HFFc6 (cell line): Measurements from ENCODE around the gene DIP2B. TPM values are rescaled to one million over a fixed set of nuclear protein-coding genes. Genes with fewer than 3 reads are reported as not detected.

Experiments used
- DNase-seq: peaks from one replicate; pipeline ENCODE4 v3.0.0-alpha.2; 2018
- H3K27ac Mint-ChIP-seq: 2 replicates; pipeline ENCODE4 v1.8.0; 2020; ENCODE audit warnings: mild to moderate bottlenecking, mixed read lengths
- H3K27me3 Mint-ChIP-seq: 2 replicates; pipeline ENCODE4 v1.8.0; 2021; ENCODE audit warnings: mild to moderate bottlenecking, moderate library complexity, mixed read lengths; ENCODE audit not compliant: insufficient read depth
- H3K36me3 Mint-ChIP-seq: 2 replicates; pipeline ENCODE4 v1.8.0; 2021; ENCODE audit warnings: low read depth, mixed read lengths
- H3K4me1 Mint-ChIP-seq: 2 replicates; pipeline ENCODE4 v1.8.0; 2020; ENCODE audit warnings: low read depth, mixed read lengths
- H3K4me3 Mint-ChIP-seq: 2 replicates; pipeline ENCODE4 v1.8.0; 2020; ENCODE audit warnings: mild to moderate bottlenecking, moderate library complexity, mixed read lengths
- H3K9me3 Mint-ChIP-seq: 2 replicates; pipeline ENCODE4 v1.8.0; 2020; ENCODE audit warnings: mild to moderate bottlenecking, mixed read lengths
- total RNA-seq, 6 experiments: library from RNA; stranded (reverse); fragmentation: NEBNext Ultra II Directional; extraction: Animal tissue kit (Norgen Biotek cat#: 25700); gene quantifications; 2 replicates in 1 of 6; 3 replicates in 5 of 6; pipeline ENCODE4 v1.2.3, GENCODE V29; 2021
- TF ChIP-seq, protein P1 (sequence below): fragments of 200-600 bp; sonication (generic); IDR thresholded peaks from 2 replicates; pipeline ENCODE4 v1.5.0; 2021; ENCODE audit warnings: antibody characterized with exemption, mild to moderate bottlenecking

DIP2B gene
- total RNA-seq, 6 experiments from 2014 or later, result 17.4 to 24.7 (median 20.6) TPM

DNA sequence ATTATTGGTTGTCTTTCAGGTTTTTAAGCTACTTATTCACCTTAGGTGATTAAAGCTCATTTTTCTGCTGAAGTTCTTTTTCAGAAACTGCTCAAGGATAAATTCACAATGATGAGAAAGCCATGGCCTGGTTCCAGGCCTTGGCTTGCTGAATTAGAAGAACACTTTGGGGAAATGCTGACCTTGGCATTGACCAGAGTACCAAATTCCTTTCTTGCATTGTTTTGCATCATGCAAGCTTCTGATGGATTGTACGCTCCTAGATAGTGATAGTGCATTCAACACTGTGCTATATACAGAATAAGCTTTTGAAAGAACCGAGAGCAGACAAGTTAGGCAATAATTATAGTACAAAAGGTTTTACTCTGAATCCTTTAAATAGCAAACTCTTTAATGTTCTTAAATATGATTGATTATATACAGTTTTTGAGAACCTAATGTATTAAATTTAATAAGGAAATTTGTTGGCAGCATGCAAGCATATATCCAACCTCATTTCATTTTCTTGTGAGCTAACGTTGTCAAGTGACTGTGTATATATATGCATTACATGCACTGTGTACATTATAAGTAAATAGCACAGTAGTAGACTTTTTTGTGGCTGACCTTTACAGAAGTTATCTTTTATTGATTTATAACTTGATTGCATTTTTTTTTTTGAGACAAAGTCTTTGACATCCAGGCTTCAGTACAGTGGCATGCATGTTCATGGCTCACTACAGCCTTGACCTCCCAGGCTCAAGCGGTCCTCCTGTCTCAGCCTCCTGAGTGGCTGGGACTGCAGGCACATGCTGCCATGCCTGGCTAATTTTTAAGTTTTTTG lies 99.2 kb downstream of the DIP2B start:
- H3K4me3 Mint-ChIP-seq, result no peak overlapping the region
- no peaks in the 10 kb centered on the region for H3K9me3 Mint-ChIP-seq
- TF ChIP-seq, protein P1, sequence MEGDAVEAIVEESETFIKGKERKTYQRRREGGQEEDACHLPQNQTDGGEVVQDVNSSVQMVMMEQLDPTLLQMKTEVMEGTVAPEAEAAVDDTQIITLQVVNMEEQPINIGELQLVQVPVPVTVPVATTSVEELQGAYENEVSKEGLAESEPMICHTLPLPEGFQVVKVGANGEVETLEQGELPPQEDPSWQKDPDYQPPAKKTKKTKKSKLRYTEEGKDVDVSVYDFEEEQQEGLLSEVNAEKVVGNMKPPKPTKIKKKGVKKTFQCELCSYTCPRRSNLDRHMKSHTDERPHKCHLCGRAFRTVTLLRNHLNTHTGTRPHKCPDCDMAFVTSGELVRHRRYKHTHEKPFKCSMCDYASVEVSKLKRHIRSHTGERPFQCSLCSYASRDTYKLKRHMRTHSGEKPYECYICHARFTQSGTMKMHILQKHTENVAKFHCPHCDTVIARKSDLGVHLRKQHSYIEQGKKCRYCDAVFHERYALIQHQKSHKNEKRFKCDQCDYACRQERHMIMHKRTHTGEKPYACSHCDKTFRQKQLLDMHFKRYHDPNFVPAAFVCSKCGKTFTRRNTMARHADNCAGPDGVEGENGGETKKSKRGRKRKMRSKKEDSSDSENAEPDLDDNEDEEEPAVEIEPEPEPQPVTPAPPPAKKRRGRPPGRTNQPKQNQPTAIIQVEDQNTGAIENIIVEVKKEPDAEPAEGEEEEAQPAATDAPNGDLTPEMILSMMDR, result no peak
- H3K4me1 Mint-ChIP-seq, result peaks cover 31% of the 10 kb centered on the region
- no peaks in the 10 kb centered on the region; the same call in 1 of the 2 replicates for H3K27me3 Mint-ChIP-seq
- H3K27ac Mint-ChIP-seq, result no peak overlapping the region
- peaks cover 4% of the 10 kb centered on the region for H3K36me3 Mint-ChIP-seq
- DNase-seq, result no peak

DNA sequence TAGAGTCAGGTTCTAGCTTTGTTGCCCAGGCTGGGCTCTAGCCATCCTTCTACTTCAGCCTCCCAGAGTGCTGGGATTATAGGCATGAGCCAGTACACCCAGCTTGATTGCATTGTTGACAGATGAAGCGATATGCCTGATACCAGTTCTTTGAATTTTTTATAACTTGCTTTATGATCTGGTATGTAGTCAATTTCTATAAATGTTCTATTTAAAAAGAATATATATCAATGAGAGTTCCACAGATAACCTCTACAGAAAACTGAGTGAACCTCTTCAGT lies 99.8 kb downstream of the DIP2B start:
- TF ChIP-seq, protein P1, result no peak
- DNase-seq, result no peak
- H3K9me3 Mint-ChIP-seq, result no peaks in the 10 kb centered on the region
- H3K36me3 Mint-ChIP-seq, result peaks cover 4% of the 10 kb centered on the region
- no peaks in the 10 kb centered on the region; the same call in 1 of the 2 replicates for H3K27me3 Mint-ChIP-seq
- H3K4me3 Mint-ChIP-seq, result no peak overlapping the region
- H3K4me1 Mint-ChIP-seq, result peaks cover 34% of the 10 kb centered on the region
- no peak overlapping the region for H3K27ac Mint-ChIP-seq

DNA sequence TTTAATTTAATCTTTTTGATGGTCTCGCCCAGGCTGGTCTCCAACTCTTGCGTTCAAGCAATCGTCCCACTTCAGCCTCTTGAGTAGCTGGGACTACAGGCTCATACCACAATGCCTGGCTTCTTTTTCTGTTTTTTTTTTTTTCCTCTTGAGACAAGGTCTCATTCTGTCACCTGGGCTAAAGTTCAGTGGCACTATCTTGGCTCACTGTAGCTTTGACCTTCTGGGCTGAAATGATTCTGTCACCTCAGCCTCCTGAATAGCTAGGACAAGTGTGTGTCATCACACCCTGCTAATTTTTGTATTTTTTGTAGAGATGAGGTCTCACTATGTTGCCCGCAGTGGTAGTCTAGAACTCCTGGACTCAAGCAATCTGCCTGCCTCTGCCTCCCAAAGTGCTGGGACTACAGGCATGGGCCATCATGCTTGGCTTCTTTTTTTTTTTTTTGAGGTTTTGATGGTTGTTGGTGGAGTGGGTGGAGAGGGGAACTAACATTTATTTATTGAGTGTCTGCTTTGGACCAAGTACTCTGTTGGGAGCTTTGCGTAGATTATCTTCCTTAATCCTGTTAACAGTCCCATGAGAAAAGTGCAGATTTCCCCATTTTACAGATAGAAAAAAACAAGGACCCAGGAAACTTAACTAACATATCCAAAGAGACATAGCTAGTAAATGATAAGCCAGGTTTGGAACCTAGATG lies 102.0 kb downstream of the DIP2B start:
- no peak overlapping the region for H3K4me3 Mint-ChIP-seq
- peaks cover 7% of the 10 kb centered on the region; the same call in 1 of the 2 replicates for H3K36me3 Mint-ChIP-seq
- no peak overlapping the region for H3K27ac Mint-ChIP-seq
- H3K4me1 Mint-ChIP-seq, result peaks cover 32% of the 10 kb centered on the region
- H3K27me3 Mint-ChIP-seq, result peaks cover 3% of the 10 kb centered on the region; the same call in 1 of the 2 replicates
- DNase-seq, result no peak
- no peaks in the 10 kb centered on the region for H3K9me3 Mint-ChIP-seq
- TF ChIP-seq, protein P1, result no peak

DNA sequence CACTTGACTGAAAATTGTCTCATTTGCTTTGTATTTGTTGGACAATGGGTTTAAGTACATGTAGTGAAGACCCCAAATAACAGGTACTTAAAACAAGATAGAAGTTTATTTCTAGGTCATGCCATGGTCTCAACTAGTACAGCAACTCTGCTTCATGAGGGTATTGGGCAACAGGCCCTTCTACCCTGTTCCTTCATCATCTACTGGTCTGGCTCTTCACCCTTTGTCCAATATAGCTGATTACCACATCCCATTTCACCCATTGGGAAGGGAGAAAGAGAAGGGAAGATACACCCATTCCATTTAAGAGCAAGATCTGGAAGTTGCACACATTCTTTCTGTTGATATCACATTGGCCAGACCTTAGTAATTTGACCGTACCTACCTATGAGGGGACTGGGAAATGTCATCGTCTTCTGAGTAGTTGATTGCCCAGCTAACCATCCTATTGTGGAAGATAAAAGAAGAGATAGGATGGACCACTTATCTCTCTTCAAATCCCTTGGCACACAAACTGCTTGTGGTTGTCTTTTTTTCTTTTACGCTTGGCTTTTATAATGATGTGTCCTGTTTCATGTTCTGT lies 104.6 kb downstream of the DIP2B start:
- Mint-ChIP-seq H3K9me3 (no peaks in the 10 kb centered on the region), H3K4me3 (no peak overlapping the region), H3K36me3 (0 out of 2 replicates have a peak, but pooled peaks cover 7% of the 10 kb centered on the region), H3K27me3 (peaks cover 3% of the 10 kb centered on the region; the same call in 1 of the 2 replicates), H3K4me1 (peaks cover 22% of the 10 kb centered on the region), H3K27ac (no peak overlapping the region; the same call in 1 of the 2 replicates)
- DNase-seq, result no peak
- TF ChIP-seq, protein P1, result no peak

DNA sequence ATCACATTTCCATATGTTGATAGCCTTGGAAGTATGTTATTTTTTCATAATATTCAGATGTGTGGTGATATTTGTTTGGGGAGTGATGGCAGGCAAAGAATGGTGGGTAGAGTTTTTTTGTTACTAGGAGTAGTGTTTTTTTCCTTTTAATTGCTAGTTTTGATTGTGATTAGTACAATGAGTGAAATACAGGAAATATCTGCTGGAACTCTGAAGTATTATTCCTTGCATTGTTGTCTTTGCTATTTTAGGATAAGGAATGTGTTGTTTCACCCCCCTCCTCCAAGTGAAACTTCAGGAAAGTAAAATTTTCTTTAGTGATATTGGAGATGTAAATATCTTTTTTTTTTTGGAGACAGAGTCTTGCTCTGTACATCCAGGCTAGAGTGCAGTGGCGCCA lies 105.4 kb downstream of the DIP2B start:
- Mint-ChIP-seq H3K9me3 (no peaks in the 10 kb centered on the region), H3K4me3 (no peak overlapping the region)
- TF ChIP-seq, protein P1, result no peak

More for the DNA sequence above, 105.4 kb downstream of the DIP2B start:
- no peak overlapping the region for H3K27ac Mint-ChIP-seq
- no peak for DNase-seq
- H3K4me1 Mint-ChIP-seq, result peaks cover 22% of the 10 kb centered on the region
- 0 out of 2 replicates have a peak, but pooled peaks cover 7% of the 10 kb centered on the region for H3K36me3 Mint-ChIP-seq
- H3K27me3 Mint-ChIP-seq, result peaks cover 3% of the 10 kb centered on the region; the same call in 1 of the 2 replicates
